GM12872 (cell line): ENCODE results near the gene HES1.

Experiments used
- TF ChIP-seq, protein P1 (sequence below): IDR thresholded peaks from 3 replicates; pipeline ENCODE4 v1.5.1; 2011; ENCODE audit warnings: low read depth, mild to moderate bottlenecking, low read length, moderate library complexity; ENCODE audit not compliant: insufficient read depth

Gene HES1

DNA sequence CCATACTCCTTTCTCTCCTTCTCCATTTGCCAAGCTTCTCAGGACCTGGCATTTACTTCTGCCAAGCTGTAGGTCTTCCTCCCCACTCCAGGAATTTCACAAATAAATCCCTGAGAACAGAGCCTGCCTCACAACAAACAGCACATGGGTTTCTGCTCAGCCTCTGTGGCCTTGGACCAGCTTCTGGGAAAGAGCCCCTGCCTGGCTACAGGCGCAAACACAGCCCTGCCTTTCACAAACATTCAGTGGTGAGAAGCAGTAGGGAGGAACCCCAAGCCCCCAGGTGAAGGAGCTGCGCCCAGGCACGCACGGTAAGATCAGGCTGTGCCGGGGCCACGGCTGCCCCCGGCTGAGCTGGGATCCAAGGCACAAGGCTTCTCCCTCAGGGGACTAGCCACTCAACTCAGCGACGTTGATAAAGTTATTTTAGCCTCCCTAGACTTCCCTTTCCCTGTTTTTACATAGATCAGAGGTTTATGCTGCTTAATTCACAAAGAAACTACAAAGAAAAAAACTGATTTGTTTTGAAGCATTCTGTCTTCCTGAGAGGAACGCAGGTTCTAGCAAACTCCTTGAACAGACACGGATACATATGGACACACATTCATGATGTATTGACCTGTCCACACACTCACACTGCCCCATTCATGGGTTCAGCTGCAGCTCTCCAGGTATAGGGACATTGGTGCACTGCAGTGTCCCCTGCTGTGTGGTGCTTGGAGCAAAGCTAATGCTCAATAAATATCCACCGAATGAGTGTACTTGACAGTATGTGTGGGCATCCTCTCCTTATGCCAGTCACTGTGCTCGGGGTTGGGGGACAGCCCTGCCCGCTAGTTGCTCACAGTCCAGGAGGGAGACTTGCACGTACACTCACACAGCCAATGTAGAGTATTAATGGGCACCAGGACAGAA lies 25.4 kb downstream of the HES1 start:
- TF ChIP-seq, protein P1, sequence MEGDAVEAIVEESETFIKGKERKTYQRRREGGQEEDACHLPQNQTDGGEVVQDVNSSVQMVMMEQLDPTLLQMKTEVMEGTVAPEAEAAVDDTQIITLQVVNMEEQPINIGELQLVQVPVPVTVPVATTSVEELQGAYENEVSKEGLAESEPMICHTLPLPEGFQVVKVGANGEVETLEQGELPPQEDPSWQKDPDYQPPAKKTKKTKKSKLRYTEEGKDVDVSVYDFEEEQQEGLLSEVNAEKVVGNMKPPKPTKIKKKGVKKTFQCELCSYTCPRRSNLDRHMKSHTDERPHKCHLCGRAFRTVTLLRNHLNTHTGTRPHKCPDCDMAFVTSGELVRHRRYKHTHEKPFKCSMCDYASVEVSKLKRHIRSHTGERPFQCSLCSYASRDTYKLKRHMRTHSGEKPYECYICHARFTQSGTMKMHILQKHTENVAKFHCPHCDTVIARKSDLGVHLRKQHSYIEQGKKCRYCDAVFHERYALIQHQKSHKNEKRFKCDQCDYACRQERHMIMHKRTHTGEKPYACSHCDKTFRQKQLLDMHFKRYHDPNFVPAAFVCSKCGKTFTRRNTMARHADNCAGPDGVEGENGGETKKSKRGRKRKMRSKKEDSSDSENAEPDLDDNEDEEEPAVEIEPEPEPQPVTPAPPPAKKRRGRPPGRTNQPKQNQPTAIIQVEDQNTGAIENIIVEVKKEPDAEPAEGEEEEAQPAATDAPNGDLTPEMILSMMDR = no peak

GRCh38 chr3:194162070-194162678 lies 26.2 kb downstream of the HES1 start:
- TF ChIP-seq, protein P1 = no peak

DNA sequence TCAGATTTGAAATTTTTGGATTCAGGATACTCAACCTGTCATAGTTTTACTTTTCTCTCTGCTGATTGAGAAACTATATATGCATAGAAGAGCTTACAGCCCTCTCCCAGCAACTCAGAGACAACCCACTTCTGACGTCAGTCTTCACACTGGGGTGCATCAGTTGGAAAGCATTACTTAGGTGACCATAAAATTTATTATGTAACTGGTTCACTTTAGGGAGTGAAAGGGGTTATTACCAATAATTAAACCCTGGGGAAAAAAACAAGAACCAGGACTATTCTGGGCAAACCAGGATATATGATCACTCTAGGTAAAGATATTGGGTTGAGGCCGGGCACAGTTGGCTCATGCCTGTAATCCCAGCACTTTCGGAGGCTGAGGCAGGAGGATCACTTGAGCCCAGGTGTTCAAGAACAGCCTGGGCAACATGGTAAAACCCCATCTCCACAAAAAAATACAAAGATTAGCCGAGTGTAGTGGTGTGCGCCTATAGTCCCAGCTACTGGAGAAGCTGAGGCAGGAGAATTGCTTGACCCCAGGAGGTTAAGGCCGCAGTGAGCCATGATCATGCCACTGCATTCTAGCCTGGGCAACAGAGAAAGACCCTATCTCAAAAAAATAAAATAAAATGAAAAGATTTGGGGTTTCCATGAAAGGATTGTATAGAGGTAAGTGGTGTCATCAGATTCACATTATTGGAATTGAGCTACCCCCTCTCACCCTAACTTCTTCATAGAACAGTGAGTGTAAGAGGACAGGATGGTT lies 27.1 kb downstream of the HES1 start:
- TF ChIP-seq, protein P1 = no peak

DNA sequence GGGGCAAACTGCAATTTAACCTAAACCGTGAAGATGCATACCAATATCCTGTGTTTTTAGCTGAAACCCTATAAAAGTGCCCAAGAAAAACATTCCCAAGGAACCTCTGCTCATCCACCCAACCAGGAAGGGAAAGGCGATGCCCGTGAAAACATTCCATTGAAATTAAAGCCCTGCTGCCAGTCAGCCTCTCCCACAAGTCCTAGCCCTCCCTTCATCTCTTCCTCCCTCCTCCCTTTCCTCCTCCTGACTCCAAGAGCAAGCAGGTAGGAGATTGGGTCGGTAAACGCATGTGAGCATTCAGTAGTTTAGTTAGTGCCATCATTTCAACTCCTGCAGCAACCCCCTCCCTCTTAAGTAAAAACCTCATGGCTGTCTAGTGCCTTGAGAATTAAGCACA lies 27.7 kb downstream of the HES1 start:
- TF ChIP-seq, protein P1 = no peak

DNA sequence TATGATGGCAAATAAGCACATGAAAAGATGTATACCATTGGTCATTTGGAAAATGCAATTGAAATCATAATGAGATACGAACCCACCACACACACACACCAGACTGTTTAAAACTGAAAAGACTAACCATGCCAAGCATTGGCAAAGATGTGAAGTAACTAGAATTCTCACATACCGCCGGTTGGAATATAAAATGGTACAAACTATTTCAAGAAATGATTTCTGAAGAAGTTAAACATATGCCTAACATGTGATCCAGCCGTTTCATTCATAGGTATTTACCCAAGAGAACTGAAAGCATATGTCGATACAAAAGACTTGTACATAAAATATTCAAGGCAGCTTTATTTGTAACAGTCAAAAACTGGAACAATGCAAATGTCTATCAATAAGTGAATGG lies 28.9 kb downstream of the HES1 start:
- TF ChIP-seq, protein P1 = no peak

DNA sequence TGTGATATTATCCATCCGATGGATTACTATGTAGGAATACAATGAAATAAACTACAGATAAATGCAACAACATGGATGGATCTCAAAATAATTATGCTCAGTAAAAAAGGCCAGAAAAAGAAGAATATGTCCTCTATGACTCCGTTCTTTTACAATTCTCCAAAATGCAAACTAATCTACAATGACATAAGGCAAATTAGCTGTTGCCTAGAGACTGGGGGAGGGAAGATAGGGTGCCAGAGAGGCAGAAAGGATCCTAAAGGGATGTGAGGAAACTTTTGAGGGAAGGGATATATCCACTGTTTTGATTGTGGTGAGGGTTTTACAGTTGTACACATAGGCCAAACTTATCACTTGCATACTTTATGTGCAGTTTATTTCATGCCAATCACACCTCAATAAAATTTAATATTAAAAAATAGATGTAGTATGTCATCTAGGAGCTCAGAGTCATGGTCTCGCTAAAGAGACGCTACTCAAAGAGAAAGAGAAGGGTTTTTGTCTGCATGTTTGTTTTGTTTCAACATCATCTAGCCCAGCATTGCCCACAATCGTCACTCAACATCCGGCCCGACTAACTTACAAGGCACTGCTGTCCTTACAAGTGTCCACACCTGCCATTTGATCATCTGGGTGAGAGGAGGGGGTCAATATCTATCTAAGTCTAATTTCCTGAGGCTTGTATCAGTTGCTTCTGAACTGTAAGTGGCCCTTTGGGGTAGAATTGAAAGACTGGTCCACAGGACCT lies 29.5 kb downstream of the HES1 start:
- TF ChIP-seq, protein P1 = no peak
